SK-N-SH treated with all-trans-retinoic acid at 6 μM for 48 hours (cell line): ENCODE data around the gene SPINK4.

ENCODE experiments used
- ATAC-seq: fragments of 200-7000 bp; cut with Tn5 transposase; 3 replicates; pipeline ENCODE4 v1.9.1; 2020; ENCODE audit warnings: mild to moderate bottlenecking, moderate library complexity
- BACH2 ChIP-seq: fragments of 250-450 bp; sonication (Bioruptor Pico); IDR thresholded peaks from 2 replicates; pipeline ENCODE4 v1.9.0; 2021; ENCODE audit warnings: mild to moderate bottlenecking, borderline replicate concordance
- CSDC2 ChIP-seq: fragments of 250-450 bp; sonication (Bioruptor Pico); IDR thresholded peaks from 2 replicates; pipeline ENCODE4 v1.5.0; 2020; ENCODE audit warnings: mild to moderate bottlenecking, moderate library complexity
- ESRRG ChIP-seq: fragments of 250-450 bp; sonication (Bioruptor Pico); IDR thresholded peaks from 2 replicates; pipeline ENCODE4 v1.6.1; 2021; ENCODE audit warnings: mild to moderate bottlenecking
- GLIS3 ChIP-seq: fragments of 250-450 bp; sonication (Bioruptor Pico); IDR thresholded peaks from 2 replicates; pipeline ENCODE4 v1.5.0; 2020; ENCODE audit warnings: mild to moderate bottlenecking, moderate library complexity
- ISL1 ChIP-seq: fragments of 250-450 bp; sonication (Bioruptor Pico); IDR thresholded peaks from 2 replicates; pipeline ENCODE4 v2.1.2; 2022; ENCODE audit warnings: mild to moderate bottlenecking, moderate library complexity
- OSR1 ChIP-seq: fragments of 250-450 bp; sonication (Bioruptor Pico); IDR thresholded peaks from 2 replicates; pipeline ENCODE4 v1.8.0; 2022; ENCODE audit warnings: moderate library complexity, mild to moderate bottlenecking, inconsistent platforms
- PPARA ChIP-seq: fragments of 250-450 bp; sonication (Bioruptor Pico); IDR thresholded peaks from 2 replicates; pipeline ENCODE4 v1.5.0; 2020; ENCODE audit warnings: mild to moderate bottlenecking, borderline replicate concordance
- SNAI2 ChIP-seq: fragments of 250-450 bp; sonication (Bioruptor Pico); IDR thresholded peaks from 2 replicates; pipeline ENCODE4 v1.5.0; 2020; ENCODE audit warnings: mild to moderate bottlenecking, moderate library complexity
- TOX ChIP-seq: fragments of 250-450 bp; sonication (Bioruptor Pico); IDR thresholded peaks from 2 replicates; pipeline ENCODE4 v1.8.0; 2021; ENCODE audit warnings: mild to moderate bottlenecking, moderate library complexity, borderline replicate concordance
- ZFP3 ChIP-seq: fragments of 250-450 bp; sonication (Bioruptor Pico); IDR thresholded peaks from 2 replicates; pipeline ENCODE4 v1.5.0; 2020; ENCODE audit warnings: mild to moderate bottlenecking, moderate library complexity
- ZFP30 ChIP-seq: fragments of 450-650 bp; formaldehyde crosslinking; IDR thresholded peaks from 2 replicates; pipeline ENCODE4 v1.5.0; 2022; ENCODE audit warnings: mild to moderate bottlenecking, moderate library complexity
- ZNF565 ChIP-seq: fragments of 450-650 bp; formaldehyde crosslinking; conservative IDR thresholded peaks from 2 replicates; pipeline ENCODE4 v1.5.0; 2020; ENCODE audit warnings: low read depth, mild to moderate bottlenecking, moderate library complexity
- ZNF8 ChIP-seq: fragments of 450-650 bp; formaldehyde crosslinking; IDR thresholded peaks from 2 replicates; pipeline ENCODE4 v1.5.0; 2020; ENCODE audit warnings: mild to moderate bottlenecking, moderate library complexity
- TF ChIP-seq, protein P1 (sequence below): fragments of 250-450 bp; sonication (Bioruptor Pico); IDR thresholded peaks from 2 replicates; pipeline ENCODE4 v1.5.1; 2021; ENCODE audit warnings: mild to moderate bottlenecking, moderate library complexity
- TF ChIP-seq, protein P2 (sequence below): fragments of 250-450 bp; sonication (Bioruptor Pico); IDR thresholded peaks from 2 replicates; pipeline ENCODE4 v1.8.0; 2020; ENCODE audit warnings: mild to moderate bottlenecking, moderate library complexity, borderline replicate concordance
- TF ChIP-seq, protein P3 (sequence below): fragments of 250-450 bp; sonication (Bioruptor Pico); IDR thresholded peaks from 2 replicates; pipeline ENCODE4 v1.5.1; 2020; ENCODE audit warnings: low read depth, mild to moderate bottlenecking, moderate library complexity
- TF ChIP-seq, protein P4 (sequence below): fragments of 250-450 bp; sonication (Bioruptor Pico); IDR thresholded peaks from 2 replicates; pipeline ENCODE4 v1.8.0; 2021; ENCODE audit warnings: low read depth, mild to moderate bottlenecking, moderate library complexity, borderline replicate concordance
- TF ChIP-seq, protein P5 (sequence below): fragments of 250-450 bp; sonication (Bioruptor Pico); IDR thresholded peaks from 2 replicates; pipeline ENCODE4 v1.5.0; 2020; ENCODE audit warnings: mild to moderate bottlenecking, moderate library complexity

The SPINK4 gene

DNA sequence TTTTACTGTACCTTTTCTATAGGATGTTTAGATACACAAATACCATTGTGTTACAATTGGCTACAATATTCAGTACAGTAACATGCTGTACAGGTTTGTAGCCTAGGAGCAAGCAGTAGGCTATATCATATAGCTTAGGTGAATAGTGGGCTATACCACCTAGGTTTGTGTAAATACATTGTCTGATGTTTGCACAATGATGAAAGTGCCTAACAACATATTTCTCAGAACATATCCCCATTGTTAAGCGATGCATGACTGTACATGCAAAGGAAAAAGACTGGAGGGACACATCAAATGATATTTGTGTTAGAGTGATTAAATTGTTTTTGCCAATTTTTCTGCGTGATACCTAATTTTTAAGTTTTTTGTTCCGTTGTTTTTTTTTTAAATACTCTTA lies 30.2 kb downstream of the SPINK4 start:
- ATAC-seq = no peak
- TF ChIP-seq TOX (CRISPR knock-in tag) (no peak), ZNF8 (CRISPR knock-in tag) (no peak), ISL1 (CRISPR knock-in tag) (no peak), CSDC2 (CRISPR knock-in tag) (no peak), ESRRG (no peak)
- TF ChIP-seq, all 23 proteins: peak for 0

DNA sequence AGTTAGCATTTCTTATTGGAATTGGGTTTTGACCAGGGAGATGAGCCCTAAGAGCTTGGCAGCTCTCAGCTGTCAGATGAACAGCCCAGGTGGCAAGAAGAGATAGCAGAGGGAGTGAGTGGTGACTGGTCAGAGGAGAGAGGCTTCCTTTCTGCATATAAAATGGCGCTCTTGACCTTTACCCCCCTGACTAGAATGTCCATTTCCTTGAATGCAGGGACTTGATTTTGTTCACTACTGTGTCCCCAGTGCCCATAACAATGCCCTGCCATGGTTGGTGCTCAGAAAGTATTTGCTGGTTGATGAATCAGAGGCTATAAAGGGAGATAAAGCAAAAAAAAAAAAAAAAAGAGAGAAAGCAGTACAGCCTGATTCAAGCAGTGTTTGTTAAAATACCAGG lies 32.1 kb downstream of the SPINK4 start:
- no peak for TF ChIP-seq ZFP3
- no peak for TF ChIP-seq ESRRG
- TF ChIP-seq ZNF565 (CRISPR knock-in tag) = no peak
- TF ChIP-seq BACH2 = no peak
- TF ChIP-seq SNAI2 = no peak
- TF ChIP-seq ISL1 (CRISPR knock-in tag) = no peak
- TF ChIP-seq, protein P1, sequence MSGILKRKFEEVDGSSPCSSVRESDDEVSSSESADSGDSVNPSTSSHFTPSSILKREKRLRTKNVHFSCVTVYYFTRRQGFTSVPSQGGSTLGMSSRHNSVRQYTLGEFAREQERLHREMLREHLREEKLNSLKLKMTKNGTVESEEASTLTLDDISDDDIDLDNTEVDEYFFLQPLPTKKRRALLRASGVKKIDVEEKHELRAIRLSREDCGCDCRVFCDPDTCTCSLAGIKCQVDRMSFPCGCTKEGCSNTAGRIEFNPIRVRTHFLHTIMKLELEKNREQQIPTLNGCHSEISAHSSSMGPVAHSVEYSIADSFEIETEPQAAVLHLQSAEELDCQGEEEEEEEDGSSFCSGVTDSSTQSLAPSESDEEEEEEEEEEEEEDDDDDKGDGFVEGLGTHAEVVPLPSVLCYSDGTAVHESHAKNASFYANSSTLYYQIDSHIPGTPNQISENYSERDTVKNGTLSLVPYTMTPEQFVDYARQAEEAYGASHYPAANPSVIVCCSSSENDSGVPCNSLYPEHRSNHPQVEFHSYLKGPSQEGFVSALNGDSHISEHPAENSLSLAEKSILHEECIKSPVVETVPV (CRISPR knock-in tag) = no peak
- TF ChIP-seq, protein P2, sequence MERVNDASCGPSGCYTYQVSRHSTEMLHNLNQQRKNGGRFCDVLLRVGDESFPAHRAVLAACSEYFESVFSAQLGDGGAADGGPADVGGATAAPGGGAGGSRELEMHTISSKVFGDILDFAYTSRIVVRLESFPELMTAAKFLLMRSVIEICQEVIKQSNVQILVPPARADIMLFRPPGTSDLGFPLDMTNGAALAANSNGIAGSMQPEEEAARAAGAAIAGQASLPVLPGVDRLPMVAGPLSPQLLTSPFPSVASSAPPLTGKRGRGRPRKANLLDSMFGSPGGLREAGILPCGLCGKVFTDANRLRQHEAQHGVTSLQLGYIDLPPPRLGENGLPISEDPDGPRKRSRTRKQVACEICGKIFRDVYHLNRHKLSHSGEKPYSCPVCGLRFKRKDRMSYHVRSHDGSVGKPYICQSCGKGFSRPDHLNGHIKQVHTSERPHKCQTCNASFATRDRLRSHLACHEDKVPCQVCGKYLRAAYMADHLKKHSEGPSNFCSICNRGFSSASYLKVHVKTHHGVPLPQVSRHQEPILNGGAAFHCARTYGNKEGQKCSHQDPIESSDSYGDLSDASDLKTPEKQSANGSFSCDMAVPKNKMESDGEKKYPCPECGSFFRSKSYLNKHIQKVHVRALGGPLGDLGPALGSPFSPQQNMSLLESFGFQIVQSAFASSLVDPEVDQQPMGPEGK (CRISPR knock-in tag) = no peak
- no peak for TF ChIP-seq GLIS3 (CRISPR knock-in tag)
- TF ChIP-seq, protein P3, sequence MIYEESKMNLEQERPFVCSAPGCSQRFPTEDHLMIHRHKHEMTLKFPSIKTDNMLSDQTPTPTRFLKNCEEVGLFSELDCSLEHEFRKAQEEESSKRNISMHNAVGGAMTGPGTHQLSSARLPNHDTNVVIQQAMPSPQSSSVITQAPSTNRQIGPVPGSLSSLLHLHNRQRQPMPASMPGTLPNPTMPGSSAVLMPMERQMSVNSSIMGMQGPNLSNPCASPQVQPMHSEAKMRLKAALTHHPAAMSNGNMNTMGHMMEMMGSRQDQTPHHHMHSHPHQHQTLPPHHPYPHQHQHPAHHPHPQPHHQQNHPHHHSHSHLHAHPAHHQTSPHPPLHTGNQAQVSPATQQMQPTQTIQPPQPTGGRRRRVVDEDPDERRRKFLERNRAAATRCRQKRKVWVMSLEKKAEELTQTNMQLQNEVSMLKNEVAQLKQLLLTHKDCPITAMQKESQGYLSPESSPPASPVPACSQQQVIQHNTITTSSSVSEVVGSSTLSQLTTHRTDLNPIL (CRISPR knock-in tag) = no peak
- TF ChIP-seq, protein P4, sequence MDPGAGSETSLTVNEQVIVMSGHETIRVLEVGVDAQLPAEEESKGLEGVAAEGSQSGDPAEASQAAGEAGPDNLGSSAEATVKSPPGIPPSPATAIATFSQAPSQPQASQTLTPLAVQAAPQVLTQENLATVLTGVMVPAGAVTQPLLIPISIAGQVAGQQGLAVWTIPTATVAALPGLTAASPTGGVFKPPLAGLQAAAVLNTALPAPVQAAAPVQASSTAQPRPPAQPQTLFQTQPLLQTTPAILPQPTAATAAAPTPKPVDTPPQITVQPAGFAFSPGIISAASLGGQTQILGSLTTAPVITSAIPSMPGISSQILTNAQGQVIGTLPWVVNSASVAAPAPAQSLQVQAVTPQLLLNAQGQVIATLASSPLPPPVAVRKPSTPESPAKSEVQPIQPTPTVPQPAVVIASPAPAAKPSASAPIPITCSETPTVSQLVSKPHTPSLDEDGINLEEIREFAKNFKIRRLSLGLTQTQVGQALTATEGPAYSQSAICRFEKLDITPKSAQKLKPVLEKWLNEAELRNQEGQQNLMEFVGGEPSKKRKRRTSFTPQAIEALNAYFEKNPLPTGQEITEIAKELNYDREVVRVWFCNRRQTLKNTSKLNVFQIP (CRISPR knock-in tag) = no peak
- TF ChIP-seq OSR1 (CRISPR knock-in tag) = no peak
- TF ChIP-seq ZFP30 (CRISPR knock-in tag) = no peak
- ATAC-seq = no peak

DNA sequence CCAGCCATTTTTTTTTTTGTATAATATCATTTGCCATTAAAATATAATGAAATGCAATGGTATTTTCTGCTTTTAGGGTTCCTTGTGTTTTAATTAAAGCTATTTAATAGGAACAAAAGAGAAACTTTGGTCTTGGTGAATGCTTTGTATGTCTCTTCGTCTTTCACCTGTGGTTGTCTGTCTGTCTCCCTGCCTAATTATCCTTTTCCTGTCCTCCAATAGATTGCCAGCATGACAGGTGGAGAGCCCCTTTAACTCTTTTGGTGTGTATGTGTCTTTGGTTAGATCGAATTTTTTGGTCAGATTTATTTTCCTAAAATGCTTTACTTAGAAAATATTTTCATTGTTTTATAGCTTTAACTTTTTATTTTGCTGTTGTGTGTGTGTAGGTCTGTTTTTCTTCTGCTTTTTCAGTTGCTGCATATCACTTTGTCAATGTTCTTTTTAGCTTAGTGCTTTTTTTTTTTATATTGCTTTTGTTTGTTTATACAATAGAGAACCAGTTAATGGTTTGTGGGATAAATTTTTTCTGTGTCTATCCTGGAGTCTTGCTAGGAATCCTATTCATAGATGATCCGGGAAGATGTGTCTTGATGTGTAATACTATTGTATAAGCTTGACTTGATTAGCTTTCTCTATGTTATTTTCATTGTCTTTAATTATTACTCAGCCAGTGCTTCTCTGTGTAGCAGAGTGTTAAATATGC lies 33.5 kb downstream of the SPINK4 start:
- no peak for ATAC-seq
- TF ChIP-seq, protein P5, sequence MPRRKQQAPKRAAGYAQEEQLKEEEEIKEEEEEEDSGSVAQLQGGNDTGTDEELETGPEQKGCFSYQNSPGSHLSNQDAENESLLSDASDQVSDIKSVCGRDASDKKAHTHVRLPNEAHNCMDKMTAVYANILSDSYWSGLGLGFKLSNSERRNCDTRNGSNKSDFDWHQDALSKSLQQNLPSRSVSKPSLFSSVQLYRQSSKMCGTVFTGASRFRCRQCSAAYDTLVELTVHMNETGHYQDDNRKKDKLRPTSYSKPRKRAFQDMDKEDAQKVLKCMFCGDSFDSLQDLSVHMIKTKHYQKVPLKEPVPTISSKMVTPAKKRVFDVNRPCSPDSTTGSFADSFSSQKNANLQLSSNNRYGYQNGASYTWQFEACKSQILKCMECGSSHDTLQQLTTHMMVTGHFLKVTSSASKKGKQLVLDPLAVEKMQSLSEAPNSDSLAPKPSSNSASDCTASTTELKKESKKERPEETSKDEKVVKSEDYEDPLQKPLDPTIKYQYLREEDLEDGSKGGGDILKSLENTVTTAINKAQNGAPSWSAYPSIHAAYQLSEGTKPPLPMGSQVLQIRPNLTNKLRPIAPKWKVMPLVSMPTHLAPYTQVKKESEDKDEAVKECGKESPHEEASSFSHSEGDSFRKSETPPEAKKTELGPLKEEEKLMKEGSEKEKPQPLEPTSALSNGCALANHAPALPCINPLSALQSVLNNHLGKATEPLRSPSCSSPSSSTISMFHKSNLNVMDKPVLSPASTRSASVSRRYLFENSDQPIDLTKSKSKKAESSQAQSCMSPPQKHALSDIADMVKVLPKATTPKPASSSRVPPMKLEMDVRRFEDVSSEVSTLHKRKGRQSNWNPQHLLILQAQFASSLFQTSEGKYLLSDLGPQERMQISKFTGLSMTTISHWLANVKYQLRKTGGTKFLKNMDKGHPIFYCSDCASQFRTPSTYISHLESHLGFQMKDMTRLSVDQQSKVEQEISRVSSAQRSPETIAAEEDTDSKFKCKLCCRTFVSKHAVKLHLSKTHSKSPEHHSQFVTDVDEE (CRISPR knock-in tag) = no peak
- TF ChIP-seq, protein P4 (CRISPR knock-in tag) = no peak
- TF ChIP-seq OSR1 (CRISPR knock-in tag) (no peak), SNAI2 (no peak), ZFP30 (CRISPR knock-in tag) (no peak), PPARA (CRISPR knock-in tag) (no peak), ESRRG (no peak)
- TF ChIP-seq, protein P2 (CRISPR knock-in tag) = no peak
- TF ChIP-seq, protein P3 (CRISPR knock-in tag) = no peak
- TF ChIP-seq, protein P1 (CRISPR knock-in tag) = no peak
